NCI-H82 treated with DMSO at 0.1 percent for 48 hours (cell line): ENCODE results near the gene HK2.
A peak's percentile ranks its signal among the peaks of the same experiment; 100 is the strongest.
"Not testable (repeated sequence)": the region's sequence is repeated elsewhere in the genome, so short reads cannot be mapped to it uniquely, and the experiment has no call there.

ENCODE experiments used
- DNase-seq: peaks from one replicate; lab custom pipeline; 2025; ENCODE audit not compliant: unreplicated experiment; lab: John Stamatoyannopoulos, UW

The HK2 gene

GRCh38 chr2:74876081-74876886 is 42.4 kb downstream of the HK2 start:
- peak; percentile 37 for DNase-seq

- DNase-seq = no peak
Measured at GRCh38 chr2:74877376-74877775, 43.4 kb downstream of the HK2 start.

- DNase-seq = no peak
Measured at GRCh38 chr2:74877781-74878433, 44.0 kb downstream of the HK2 start.

GRCh38 chr2:74878551-74878950 is 44.6 kb downstream of the HK2 start:
- DNase-seq = no peak

GRCh38 chr2:74880054-74880728 is 46.3 kb downstream of the HK2 start:
- no peak for DNase-seq

- DNase-seq = no peak
Measured at GRCh38 chr2:74881176-74881575, 47.2 kb downstream of the HK2 start.

GRCh38 chr2:74881626-74882298 is 47.8 kb downstream of the HK2 start:
- no peak for DNase-seq

GRCh38 chr2:74882299-74882687 is 48.4 kb downstream of the HK2 start:
- no peak for DNase-seq

- DNase-seq = no peak
Measured at GRCh38 chr2:74883011-74883410, 49.1 kb downstream of the HK2 start.

- no peak for DNase-seq
Measured at GRCh38 chr2:74884118-74884762, 50.3 kb downstream of the HK2 start.

- no peak for DNase-seq
Measured at GRCh38 chr2:74884866-74885265, 50.9 kb downstream of the HK2 start.

- no peak for DNase-seq
Measured at GRCh38 chr2:74886251-74886650, 52.3 kb downstream of the HK2 start.

GRCh38 chr2:74886811-74887210 is 52.9 kb downstream of the HK2 start:
- DNase-seq = no peak

GRCh38 chr2:74887445-74887951 is 53.6 kb downstream of the HK2 start:
- DNase-seq = no peak

GRCh38 chr2:74887960-74888700 is 54.2 kb downstream of the HK2 start:
- DNase-seq = no peak

- no peak for DNase-seq
Measured at GRCh38 chr2:74889159-74889558, 55.2 kb downstream of the HK2 start.

GRCh38 chr2:74890711-74891110 is 56.8 kb downstream of the HK2 start:
- no peak for DNase-seq

- no peak for DNase-seq
Measured at GRCh38 chr2:74891136-74891764, 57.3 kb downstream of the HK2 start.

GRCh38 chr2:74891816-74892215 is 57.9 kb downstream of the HK2 start:
- not testable (repeated sequence) for DNase-seq

- no peak for DNase-seq
Measured at GRCh38 chr2:74892609-74893008, 58.7 kb downstream of the HK2 start.
